Panc1 (cell line): ENCODE results near the gene TRMT44. TPM values are rescaled to one million over a fixed set of nuclear protein-coding genes. Genes with fewer than 3 reads are reported as not detected.

ENCODE experiments used
- ATAC-seq: fragments of 200-7000 bp; cut with Tn5 transposase; 2 replicates; pipeline ENCODE4 v1.9.1; 2020; ENCODE audit warnings: mild to moderate bottlenecking, moderate library complexity
- BruUV-seq: library from RNA; stranded (reverse); fragments of 400-500 nt; replicated peaks from 2 replicates; lab custom pipeline; 2021; lab: Mats Ljungman, UMichigan
- CTCF ChIA-PET: fragments of 300-600 bp; sonication (Branson Sonifier 250); formaldehyde crosslinking; loops from one replicate; lab custom pipeline; 2022; ENCODE audit warnings: antibody characterized with exemption; lab: Charles Lee
- POLR2A ChIA-PET: fragments of 300-600 bp; sonication (Branson Sonifier 250); formaldehyde crosslinking; loops from one replicate; lab custom pipeline; 2022; ENCODE audit warnings: antibody characterized with exemption; lab: Charles Lee
- DNase-seq: peaks from one replicate; pipeline ENCODE4 v3.0.0-alpha.2; 2010; ENCODE audit warnings: low read depth, low spot score
- H3K27ac ChIP-seq: 2 replicates; pipeline ENCODE4 v1.5.1; 2011; ENCODE audit warnings: mild to moderate bottlenecking, low read length, inconsistent platforms
- H3K27me3 ChIP-seq: fragments of 200-500 bp; sonication (Bioruptor generic); 2 replicates; pipeline ENCODE4 v1.6.0; 2014; ENCODE audit warnings: low read length, inconsistent platforms; ENCODE audit not compliant: control insufficient read depth, insufficient read depth
- H3K36me3 ChIP-seq: fragments of 200-500 bp; sonication (Bioruptor generic); 2 replicates; pipeline ENCODE4 v1.5.1; 2014; ENCODE audit warnings: inconsistent platforms, mild to moderate bottlenecking, low read length, moderate library complexity; ENCODE audit not compliant: control insufficient read depth, insufficient read depth
- H3K4me1 ChIP-seq: 2 replicates; pipeline ENCODE4 v1.5.1; 2011; ENCODE audit warnings: inconsistent platforms, mild to moderate bottlenecking, low read length, moderate library complexity; ENCODE audit not compliant: control insufficient read depth, insufficient read depth
- H3K4me3 ChIP-seq, 2 experiments: 2 replicates each; pipeline ENCODE4 v1.5.1; 2011 to 2012; ENCODE audit warnings: low read depth in 2 of 2, low read length in 2 of 2, mild to moderate bottlenecking in 2 of 2, inconsistent platforms in 1 of 2, moderate library complexity in 1 of 2
- H3K9me3 ChIP-seq: fragments of 200-500 bp; sonication (Bioruptor generic); 2 replicates; pipeline ENCODE4 v1.5.1; 2014; ENCODE audit warnings: low read depth, mild to moderate bottlenecking, inconsistent platforms, low read length, moderate library complexity; ENCODE audit not compliant: control insufficient read depth, insufficient read depth
- CTCF ChIP-seq: fragments of 450-650 bp; IDR thresholded peaks from 2 replicates; pipeline ENCODE4 v1.5.1; 2017; ENCODE audit warnings: mild to moderate bottlenecking
- POLR2AphosphoS5 ChIP-seq: IDR thresholded peaks from 2 replicates; pipeline ENCODE4 v1.6.1; 2012; ENCODE audit warnings: mild to moderate bottlenecking, low read depth, low read length, moderate library complexity
- SIN3A ChIP-seq: IDR thresholded peaks from 2 replicates; pipeline ENCODE4 v1.6.1; 2012; ENCODE audit warnings: low read depth, mild to moderate bottlenecking, low read length, moderate library complexity, borderline replicate concordance; ENCODE audit not compliant: insufficient read depth
- TCF7L2 ChIP-seq: IDR thresholded peaks from 2 replicates; pipeline ENCODE4 v1.6.1; 2011; ENCODE audit warnings: mild to moderate bottlenecking, low read depth, low read length, inconsistent platforms
- in situ Hi-C: cut with HindIII; loops from 2 replicates; pipeline ENCODE4 v1.10.0; 2016; ENCODE audit warnings: low sequenced_read_pairs, low pct_unique_long_range_greater_than_20kb
- intact Hi-C: fragments of 100-400 bp; cut with micrococcal nuclease; formaldehyde crosslinking; loops from one replicate; pipeline ENCODE4 v1.10.0; 2022; ENCODE audit not compliant: unreplicated experiment
- total RNA-seq: library from RNA; stranded (reverse); gene quantifications from one replicate; pipeline ENCODE4 v1.2.1, GENCODE V29; 2021; ENCODE audit not compliant: unreplicated experiment
- TF ChIP-seq, protein P1 (sequence below), 2 experiments: IDR thresholded peaks; 2 replicates each; pipeline ENCODE4 v1.6.1; 2011 to 2012; ENCODE audit warnings: low read depth in 2 of 2, control low read depth in 1 of 2, low read length in 1 of 2, mild to moderate bottlenecking in 1 of 2, moderate library complexity in 1 of 2; ENCODE audit not compliant: insufficient read depth in 1 of 2

The TRMT44 gene
- total RNA-seq, 1 experiment from 2014 or later = 10.8 TPM

DNA sequence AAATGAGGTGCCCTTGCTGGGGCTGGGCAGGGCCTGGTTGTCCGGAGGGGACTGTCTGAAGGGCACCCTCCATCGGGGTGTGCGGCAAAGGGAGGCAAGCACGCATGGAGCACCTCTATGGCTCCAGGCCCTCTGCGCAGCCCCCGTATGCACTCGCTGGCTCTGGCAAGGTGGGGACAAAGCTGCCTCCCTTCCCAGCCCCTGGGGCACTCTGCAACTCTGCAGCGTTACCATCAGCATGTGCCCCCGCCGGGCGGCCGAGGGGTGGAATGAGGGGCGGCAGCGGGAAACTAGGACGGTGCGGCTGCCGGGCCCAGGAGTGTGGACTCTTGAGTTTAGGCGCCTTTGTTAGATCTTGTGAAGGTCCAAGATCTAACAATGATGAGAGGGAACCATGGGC is 26.4 kb downstream of the TRMT44 start:
- TF ChIP-seq, protein P1, sequence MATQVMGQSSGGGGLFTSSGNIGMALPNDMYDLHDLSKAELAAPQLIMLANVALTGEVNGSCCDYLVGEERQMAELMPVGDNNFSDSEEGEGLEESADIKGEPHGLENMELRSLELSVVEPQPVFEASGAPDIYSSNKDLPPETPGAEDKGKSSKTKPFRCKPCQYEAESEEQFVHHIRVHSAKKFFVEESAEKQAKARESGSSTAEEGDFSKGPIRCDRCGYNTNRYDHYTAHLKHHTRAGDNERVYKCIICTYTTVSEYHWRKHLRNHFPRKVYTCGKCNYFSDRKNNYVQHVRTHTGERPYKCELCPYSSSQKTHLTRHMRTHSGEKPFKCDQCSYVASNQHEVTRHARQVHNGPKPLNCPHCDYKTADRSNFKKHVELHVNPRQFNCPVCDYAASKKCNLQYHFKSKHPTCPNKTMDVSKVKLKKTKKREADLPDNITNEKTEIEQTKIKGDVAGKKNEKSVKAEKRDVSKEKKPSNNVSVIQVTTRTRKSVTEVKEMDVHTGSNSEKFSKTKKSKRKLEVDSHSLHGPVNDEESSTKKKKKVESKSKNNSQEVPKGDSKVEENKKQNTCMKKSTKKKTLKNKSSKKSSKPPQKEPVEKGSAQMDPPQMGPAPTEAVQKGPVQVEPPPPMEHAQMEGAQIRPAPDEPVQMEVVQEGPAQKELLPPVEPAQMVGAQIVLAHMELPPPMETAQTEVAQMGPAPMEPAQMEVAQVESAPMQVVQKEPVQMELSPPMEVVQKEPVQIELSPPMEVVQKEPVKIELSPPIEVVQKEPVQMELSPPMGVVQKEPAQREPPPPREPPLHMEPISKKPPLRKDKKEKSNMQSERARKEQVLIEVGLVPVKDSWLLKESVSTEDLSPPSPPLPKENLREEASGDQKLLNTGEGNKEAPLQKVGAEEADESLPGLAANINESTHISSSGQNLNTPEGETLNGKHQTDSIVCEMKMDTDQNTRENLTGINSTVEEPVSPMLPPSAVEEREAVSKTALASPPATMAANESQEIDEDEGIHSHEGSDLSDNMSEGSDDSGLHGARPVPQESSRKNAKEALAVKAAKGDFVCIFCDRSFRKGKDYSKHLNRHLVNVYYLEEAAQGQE (IDR thresholded peaks at IDR 0.05; ENCODE audit: insufficient read depth in 1 of 2, low read depth in 2 of 2, low read length in 1 of 2) = no peak
- TF ChIP-seq TCF7L2 (no peak), SIN3A (no peak), POLR2AphosphoS5 (no peak), CTCF (no peak)

DNA sequence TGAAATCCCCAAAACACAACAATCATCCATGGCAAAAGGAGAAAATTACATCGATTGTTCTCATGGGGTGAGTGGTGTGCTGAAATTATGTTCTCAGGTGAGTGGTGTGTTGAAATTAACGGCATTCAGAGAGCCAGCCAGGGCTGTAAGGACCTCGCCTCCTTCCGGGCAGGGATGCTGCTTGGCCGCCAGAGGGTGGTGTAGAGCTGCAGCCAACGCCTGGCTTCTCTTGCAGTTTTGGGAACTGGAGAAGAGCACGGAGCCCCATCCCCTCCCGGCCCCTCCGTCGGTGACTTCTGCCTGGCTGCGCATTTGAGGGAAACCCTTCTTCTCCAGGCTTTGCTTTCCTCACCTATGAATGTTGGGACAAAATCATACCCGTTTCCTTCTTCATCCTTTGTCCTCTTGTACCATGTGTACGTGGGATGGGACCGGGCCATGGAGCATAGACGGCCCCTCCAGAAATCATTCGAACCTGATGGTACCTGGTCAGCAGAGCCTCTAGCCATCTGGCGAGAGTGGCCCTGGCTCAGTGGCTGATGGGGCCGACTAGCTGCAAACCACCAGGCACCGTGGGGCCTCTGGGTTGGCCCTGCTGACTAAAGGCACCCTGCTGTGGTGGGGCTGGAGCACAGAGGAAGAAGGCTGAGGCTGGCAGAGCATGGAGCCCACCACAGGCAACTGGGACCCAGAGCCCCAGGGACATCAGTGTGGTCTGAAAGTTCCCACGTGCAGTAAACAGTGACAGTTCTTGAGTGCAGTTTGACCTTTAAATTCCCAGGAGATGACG is 28.4 kb downstream of the TRMT44 start:
- no peaks in the 10 kb centered on the region for H3K9me3 ChIP-seq
- ChIA-PET POLR2A (no interaction called here), CTCF (interaction anchor here (1.6 kb wide), 1 partner anchor 123 kb away, joined by 3 read pairs; the partner anchor contains the start of gene CPZ)
- H3K36me3 ChIP-seq = no peaks in the 10 kb centered on the region
- in situ Hi-C loops = no loop called here
- no peak for TF ChIP-seq TCF7L2
- TF ChIP-seq CTCF = peak; percentile 93
- no peaks in the 10 kb centered on the region for H3K4me1 ChIP-seq
- BruUV-seq = no TSS peak
- no peak overlapping the region for H3K4me3 ChIP-seq
- peak; percentile 87 for ATAC-seq
- DNase-seq = peak; percentile 48
- H3K27me3 ChIP-seq = no peaks in the 10 kb centered on the region
- no peak overlapping the region for H3K27ac ChIP-seq
- intact Hi-C loops = loop anchor here (2.0 kb wide), 1 partner anchor 126 kb away; no protein-coding TSS in a partner anchor

More for the DNA sequence above, 26.4 kb downstream of the TRMT44 start:
- ATAC-seq (no peak), DNase-seq (no peak)
- Histone ChIP-seq H3K9me3 (no peaks in the 10 kb centered on the region), H3K27ac (no peak overlapping the region), H3K27me3 (no peaks in the 10 kb centered on the region), H3K4me1 (no peaks in the 10 kb centered on the region), H3K4me3 (no peak overlapping the region), H3K36me3 (no peaks in the 10 kb centered on the region)
- in situ Hi-C loops (no loop called here), intact Hi-C loops (no loop called here)
- CTCF ChIA-PET = no interaction called here
- no TSS peak for BruUV-seq
- POLR2A ChIA-PET = no interaction called here
